Loucy (cell line): ENCODE measurements around the gene ARIH1.
A peak's percentile ranks its signal among the peaks of the same experiment; 100 is the strongest.

Source experiments
- H2AFZ ChIP-seq: fragments of 200-600 bp; sonication (generic); 2 replicates; pipeline ENCODE4 v1.6.0; 2016; ENCODE audit warnings: antibody characterized with exemption, mild to moderate bottlenecking, low read length, moderate library complexity
- H3F3A ChIP-seq: fragments of 200-600 bp; 2 replicates; pipeline ENCODE4 v1.6.0; 2016; ENCODE audit warnings: antibody characterized with exemption, low read depth, mild to moderate bottlenecking
- H3K27me3 ChIP-seq: fragments of 200-600 bp; sonication (generic); 2 replicates; pipeline ENCODE4 v1.6.1; 2014; ENCODE audit warnings: low read length, mild to moderate bottlenecking; ENCODE audit not compliant: insufficient read depth, poor library complexity, severe bottlenecking
- H3K36me3 ChIP-seq: fragments of 200-600 bp; sonication (generic); 2 replicates; pipeline ENCODE4 v1.6.1; 2016; ENCODE audit warnings: low read length; ENCODE audit not compliant: insufficient read depth
- H3K4me1 ChIP-seq: fragments of 200-600 bp; sonication (generic); 2 replicates; pipeline ENCODE4 v1.5.1; 2014; ENCODE audit warnings: low read length, mild to moderate bottlenecking; ENCODE audit not compliant: insufficient read depth, poor library complexity, severe bottlenecking
- H3K4me2 ChIP-seq: fragments of 200-600 bp; sonication (generic); 2 replicates; pipeline ENCODE4 v1.6.0; 2014; ENCODE audit warnings: antibody characterized with exemption, low read length, low read depth, mild to moderate bottlenecking; ENCODE audit not compliant: poor library complexity, severe bottlenecking
- H3K4me3 ChIP-seq: fragments of 200-600 bp; sonication (generic); 2 replicates; pipeline ENCODE4 v1.5.1; 2014; ENCODE audit warnings: low read length, mild to moderate bottlenecking, mixed read lengths; ENCODE audit not compliant: poor library complexity, severe bottlenecking
- H3K79me2 ChIP-seq: fragments of 200-600 bp; sonication (generic); 2 replicates; pipeline ENCODE4 v1.6.1; 2014; ENCODE audit warnings: low read length; ENCODE audit not compliant: insufficient read depth
- H3K9ac ChIP-seq: fragments of 200-600 bp; sonication (generic); 2 replicates; pipeline ENCODE4 v1.6.0; 2014; ENCODE audit warnings: mild to moderate bottlenecking, low read depth, low read length, moderate library complexity; ENCODE audit not compliant: poor library complexity, severe bottlenecking
- H3K9me2 ChIP-seq: fragments of 200-600 bp; sonication (generic); replicated peaks from 2 replicates; pipeline ENCODE4 v1.6.1; 2016; ENCODE audit warnings: low read depth, low read length, mixed read lengths
- H3K9me3 ChIP-seq: fragments of 200-600 bp; sonication (generic); 2 replicates; pipeline ENCODE4 v1.6.1; 2014; ENCODE audit warnings: mild to moderate bottlenecking, antibody characterized with exemption, low read length, low read depth; ENCODE audit not compliant: insufficient read depth
- H4K20me1 ChIP-seq: fragments of 200-600 bp; sonication (generic); 2 replicates; pipeline ENCODE4 v1.6.0; 2014; ENCODE audit warnings: antibody characterized with exemption, low read length, mild to moderate bottlenecking; ENCODE audit not compliant: insufficient read depth, poor library complexity, severe bottlenecking
- EZH2phosphoT487 ChIP-seq: fragments of 200-600 bp; IDR thresholded peaks from 2 replicates; pipeline ENCODE4 v1.6.1; 2018; ENCODE audit warnings: antibody characterized with exemption, mild to moderate bottlenecking, moderate library complexity, borderline replicate concordance
- TF ChIP-seq, protein P1 (sequence below): fragments of 200-600 bp; sonication (generic); conservative IDR thresholded peaks from 2 replicates; pipeline ENCODE4 v1.5.1; 2014; ENCODE audit warnings: mild to moderate bottlenecking, antibody characterized with exemption, low read length

ARIH1 gene

DNA sequence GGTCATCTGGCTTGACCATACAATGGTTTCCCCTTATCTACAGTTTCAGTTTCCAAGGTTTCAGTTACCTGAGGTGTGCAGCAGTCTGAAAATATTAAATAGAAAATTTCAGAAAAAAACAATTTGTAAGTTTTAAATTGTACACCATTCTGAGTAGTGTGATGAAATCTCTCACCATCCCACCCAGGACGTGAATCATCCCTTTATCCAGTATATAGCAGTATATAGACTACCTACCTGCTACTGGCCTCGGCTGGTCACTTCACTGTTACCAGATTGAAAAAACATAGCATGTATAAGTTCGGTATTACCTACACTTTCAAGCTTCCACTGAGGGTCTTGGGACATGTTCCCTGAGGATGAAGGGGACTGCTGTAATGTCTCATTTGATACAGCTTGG lies 12.0 kb downstream of the ARIH1 start:
- peaks cover 93% of the 10 kb centered on the region for H4K20me1 ChIP-seq
- no peaks in the 10 kb centered on the region for H3K9me3 ChIP-seq
- peaks cover 18% of the 10 kb centered on the region for H3K4me1 ChIP-seq
- H3K36me3 ChIP-seq, result peaks cover 18% of the 10 kb centered on the region; the same call in 1 of the 2 replicates
- no peak overlapping the region for H2AFZ ChIP-seq
- H3K27me3 ChIP-seq, result no peaks in the 10 kb centered on the region
- no peak overlapping the region for H3K4me3 ChIP-seq
- TF ChIP-seq EZH2phosphoT487, result no peak
- TF ChIP-seq, protein P1, sequence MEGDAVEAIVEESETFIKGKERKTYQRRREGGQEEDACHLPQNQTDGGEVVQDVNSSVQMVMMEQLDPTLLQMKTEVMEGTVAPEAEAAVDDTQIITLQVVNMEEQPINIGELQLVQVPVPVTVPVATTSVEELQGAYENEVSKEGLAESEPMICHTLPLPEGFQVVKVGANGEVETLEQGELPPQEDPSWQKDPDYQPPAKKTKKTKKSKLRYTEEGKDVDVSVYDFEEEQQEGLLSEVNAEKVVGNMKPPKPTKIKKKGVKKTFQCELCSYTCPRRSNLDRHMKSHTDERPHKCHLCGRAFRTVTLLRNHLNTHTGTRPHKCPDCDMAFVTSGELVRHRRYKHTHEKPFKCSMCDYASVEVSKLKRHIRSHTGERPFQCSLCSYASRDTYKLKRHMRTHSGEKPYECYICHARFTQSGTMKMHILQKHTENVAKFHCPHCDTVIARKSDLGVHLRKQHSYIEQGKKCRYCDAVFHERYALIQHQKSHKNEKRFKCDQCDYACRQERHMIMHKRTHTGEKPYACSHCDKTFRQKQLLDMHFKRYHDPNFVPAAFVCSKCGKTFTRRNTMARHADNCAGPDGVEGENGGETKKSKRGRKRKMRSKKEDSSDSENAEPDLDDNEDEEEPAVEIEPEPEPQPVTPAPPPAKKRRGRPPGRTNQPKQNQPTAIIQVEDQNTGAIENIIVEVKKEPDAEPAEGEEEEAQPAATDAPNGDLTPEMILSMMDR, result no peak
- no peak overlapping the region for H3K9ac ChIP-seq
- no peaks in the 10 kb centered on the region for H3K9me2 ChIP-seq
- peak overlapping the region; percentile 39 for H3K4me2 ChIP-seq
- peaks cover 100% of the 10 kb centered on the region for H3K79me2 ChIP-seq
- H3F3A ChIP-seq, result no peaks in the 10 kb centered on the region

GRCh38 chr15:72487070-72487797 lies 13.1 kb downstream of the ARIH1 start:
- Histone ChIP-seq H4K20me1 (peaks cover 95% of the 10 kb centered on the region), H2AFZ (no peak overlapping the region), H3K27me3 (no peaks in the 10 kb centered on the region), H3F3A (no peaks in the 10 kb centered on the region), H3K79me2 (peaks cover 100% of the 10 kb centered on the region), H3K36me3 (peaks cover 18% of the 10 kb centered on the region; the same call in 1 of the 2 replicates), H3K9me3 (no peaks in the 10 kb centered on the region), H3K9ac (no peak overlapping the region), H3K4me2 (no peak overlapping the region), H3K4me1 (peaks cover 12% of the 10 kb centered on the region), H3K9me2 (no peaks in the 10 kb centered on the region), H3K4me3 (no peak overlapping the region)
- TF ChIP-seq, protein P1, result no peak
- TF ChIP-seq EZH2phosphoT487, result no peak

GRCh38 chr15:72488558-72488957 lies 14.4 kb downstream of the ARIH1 start:
- Histone ChIP-seq H3K4me1 (peaks cover 1% of the 10 kb centered on the region), H4K20me1 (peaks cover 95% of the 10 kb centered on the region)
- TF ChIP-seq, protein P1, result no peak
- no peak for TF ChIP-seq EZH2phosphoT487

More at GRCh38 chr15:72488558-72488957, 14.4 kb downstream of the ARIH1 start:
- Histone ChIP-seq H3K9me3 (no peaks in the 10 kb centered on the region), H3K79me2 (peaks cover 100% of the 10 kb centered on the region), H2AFZ (no peak overlapping the region), H3K9ac (no peak overlapping the region), H3K9me2 (no peaks in the 10 kb centered on the region), H3K27me3 (no peaks in the 10 kb centered on the region), H3K4me2 (no peak overlapping the region), H3K4me3 (no peak overlapping the region), H3K36me3 (peaks cover 18% of the 10 kb centered on the region; the same call in 1 of the 2 replicates), H3F3A (no peaks in the 10 kb centered on the region)
